Panc1 (cell line): ENCODE data around the gene KCNN3. TPM values are rescaled to one million over a fixed set of nuclear protein-coding genes. Genes with fewer than 3 reads are reported as not detected.

ENCODE experiments used
- ATAC-seq: fragments of 200-7000 bp; cut with Tn5 transposase; 2 replicates; pipeline ENCODE4 v1.9.1; 2020; ENCODE audit warnings: mild to moderate bottlenecking, moderate library complexity
- BruUV-seq: library from RNA; stranded (reverse); fragments of 400-500 nt; replicated peaks from 2 replicates; lab custom pipeline; 2021; lab: Mats Ljungman, UMichigan
- CTCF ChIA-PET: fragments of 300-600 bp; sonication (Branson Sonifier 250); formaldehyde crosslinking; loops from one replicate; lab custom pipeline; 2022; ENCODE audit warnings: antibody characterized with exemption; lab: Charles Lee
- POLR2A ChIA-PET: fragments of 300-600 bp; sonication (Branson Sonifier 250); formaldehyde crosslinking; loops from one replicate; lab custom pipeline; 2022; ENCODE audit warnings: antibody characterized with exemption; lab: Charles Lee
- DNase-seq: peaks from one replicate; pipeline ENCODE4 v3.0.0-alpha.2; 2010; ENCODE audit warnings: low read depth, low spot score
- H3K27ac ChIP-seq: 2 replicates; pipeline ENCODE4 v1.5.1; 2011; ENCODE audit warnings: mild to moderate bottlenecking, low read length, inconsistent platforms
- H3K27me3 ChIP-seq: fragments of 200-500 bp; sonication (Bioruptor generic); 2 replicates; pipeline ENCODE4 v1.6.0; 2014; ENCODE audit warnings: low read length, inconsistent platforms; ENCODE audit not compliant: control insufficient read depth, insufficient read depth
- H3K36me3 ChIP-seq: fragments of 200-500 bp; sonication (Bioruptor generic); 2 replicates; pipeline ENCODE4 v1.5.1; 2014; ENCODE audit warnings: inconsistent platforms, mild to moderate bottlenecking, low read length, moderate library complexity; ENCODE audit not compliant: control insufficient read depth, insufficient read depth
- H3K4me1 ChIP-seq: 2 replicates; pipeline ENCODE4 v1.5.1; 2011; ENCODE audit warnings: inconsistent platforms, mild to moderate bottlenecking, low read length, moderate library complexity; ENCODE audit not compliant: control insufficient read depth, insufficient read depth
- H3K4me3 ChIP-seq, 2 experiments: 2 replicates each; pipeline ENCODE4 v1.5.1; 2011 to 2012; ENCODE audit warnings: low read depth in 2 of 2, low read length in 2 of 2, mild to moderate bottlenecking in 2 of 2, inconsistent platforms in 1 of 2, moderate library complexity in 1 of 2
- H3K9me3 ChIP-seq: fragments of 200-500 bp; sonication (Bioruptor generic); 2 replicates; pipeline ENCODE4 v1.5.1; 2014; ENCODE audit warnings: low read depth, mild to moderate bottlenecking, inconsistent platforms, low read length, moderate library complexity; ENCODE audit not compliant: control insufficient read depth, insufficient read depth
- POLR2AphosphoS5 ChIP-seq: IDR thresholded peaks from 2 replicates; pipeline ENCODE4 v1.6.1; 2012; ENCODE audit warnings: mild to moderate bottlenecking, low read depth, low read length, moderate library complexity
- SIN3A ChIP-seq: IDR thresholded peaks from 2 replicates; pipeline ENCODE4 v1.6.1; 2012; ENCODE audit warnings: low read depth, mild to moderate bottlenecking, low read length, moderate library complexity, borderline replicate concordance; ENCODE audit not compliant: insufficient read depth
- TCF7L2 ChIP-seq: IDR thresholded peaks from 2 replicates; pipeline ENCODE4 v1.6.1; 2011; ENCODE audit warnings: mild to moderate bottlenecking, low read depth, low read length, inconsistent platforms
- in situ Hi-C: cut with HindIII; loops from 2 replicates; pipeline ENCODE4 v1.10.0; 2016; ENCODE audit warnings: low sequenced_read_pairs, low pct_unique_long_range_greater_than_20kb
- intact Hi-C: fragments of 100-400 bp; cut with micrococcal nuclease; formaldehyde crosslinking; loops from one replicate; pipeline ENCODE4 v1.10.0; 2022; ENCODE audit not compliant: unreplicated experiment
- total RNA-seq: library from RNA; stranded (reverse); gene quantifications from one replicate; pipeline ENCODE4 v1.2.1, GENCODE V29; 2021; ENCODE audit not compliant: unreplicated experiment
- TF ChIP-seq, protein P1 (sequence below), 2 experiments: IDR thresholded peaks; 2 replicates each; pipeline ENCODE4 v1.6.1; 2011 to 2012; ENCODE audit warnings: low read depth in 2 of 2, control low read depth in 1 of 2, low read length in 1 of 2, mild to moderate bottlenecking in 1 of 2, moderate library complexity in 1 of 2; ENCODE audit not compliant: insufficient read depth in 1 of 2
- TF ChIP-seq, protein P2 (sequence below): fragments of 450-650 bp; IDR thresholded peaks from 2 replicates; pipeline ENCODE4 v1.5.1; 2017; ENCODE audit warnings: mild to moderate bottlenecking

The KCNN3 gene
- total RNA-seq, 1 experiment from 2014 or later, result 0.05 TPM

DNA sequence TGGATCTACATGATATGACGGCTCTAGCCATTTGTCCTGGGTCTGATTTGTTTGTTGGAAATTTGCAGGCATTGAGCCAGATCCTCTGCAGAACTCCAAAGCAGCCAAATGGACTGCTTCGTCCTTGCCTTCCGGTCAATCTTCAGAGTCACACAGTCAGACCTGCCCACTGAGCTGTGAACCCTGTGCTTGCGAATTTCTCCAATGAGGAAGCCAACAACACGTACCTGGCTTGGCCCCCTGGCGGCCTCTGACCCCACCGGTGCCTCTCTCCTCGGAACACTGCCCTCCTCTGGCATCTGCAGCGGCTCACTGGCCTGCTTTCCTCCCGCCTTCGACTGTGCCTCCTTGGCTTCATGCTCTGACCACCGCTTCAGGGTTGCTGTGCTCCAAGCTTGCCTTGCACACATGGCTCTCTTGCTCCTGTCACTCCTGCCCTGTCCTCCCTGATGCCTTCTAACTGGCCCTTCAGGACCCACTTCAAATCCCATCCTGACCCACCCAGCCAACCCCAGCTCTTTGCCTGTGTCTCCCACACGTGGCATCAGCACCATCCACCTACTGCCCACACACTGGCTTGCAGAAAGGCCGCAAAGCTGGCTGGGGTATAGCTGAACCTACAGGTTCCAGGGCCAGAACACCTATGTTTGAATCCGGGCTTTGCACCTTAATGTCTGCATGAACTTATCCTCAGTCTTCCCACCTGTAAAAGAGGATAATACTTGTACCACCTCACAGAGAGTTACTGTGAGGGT lies 128.2 kb downstream of the KCNN3 start:
- TF ChIP-seq SIN3A (no peak), POLR2AphosphoS5 (no peak)
- TF ChIP-seq, protein P1, sequence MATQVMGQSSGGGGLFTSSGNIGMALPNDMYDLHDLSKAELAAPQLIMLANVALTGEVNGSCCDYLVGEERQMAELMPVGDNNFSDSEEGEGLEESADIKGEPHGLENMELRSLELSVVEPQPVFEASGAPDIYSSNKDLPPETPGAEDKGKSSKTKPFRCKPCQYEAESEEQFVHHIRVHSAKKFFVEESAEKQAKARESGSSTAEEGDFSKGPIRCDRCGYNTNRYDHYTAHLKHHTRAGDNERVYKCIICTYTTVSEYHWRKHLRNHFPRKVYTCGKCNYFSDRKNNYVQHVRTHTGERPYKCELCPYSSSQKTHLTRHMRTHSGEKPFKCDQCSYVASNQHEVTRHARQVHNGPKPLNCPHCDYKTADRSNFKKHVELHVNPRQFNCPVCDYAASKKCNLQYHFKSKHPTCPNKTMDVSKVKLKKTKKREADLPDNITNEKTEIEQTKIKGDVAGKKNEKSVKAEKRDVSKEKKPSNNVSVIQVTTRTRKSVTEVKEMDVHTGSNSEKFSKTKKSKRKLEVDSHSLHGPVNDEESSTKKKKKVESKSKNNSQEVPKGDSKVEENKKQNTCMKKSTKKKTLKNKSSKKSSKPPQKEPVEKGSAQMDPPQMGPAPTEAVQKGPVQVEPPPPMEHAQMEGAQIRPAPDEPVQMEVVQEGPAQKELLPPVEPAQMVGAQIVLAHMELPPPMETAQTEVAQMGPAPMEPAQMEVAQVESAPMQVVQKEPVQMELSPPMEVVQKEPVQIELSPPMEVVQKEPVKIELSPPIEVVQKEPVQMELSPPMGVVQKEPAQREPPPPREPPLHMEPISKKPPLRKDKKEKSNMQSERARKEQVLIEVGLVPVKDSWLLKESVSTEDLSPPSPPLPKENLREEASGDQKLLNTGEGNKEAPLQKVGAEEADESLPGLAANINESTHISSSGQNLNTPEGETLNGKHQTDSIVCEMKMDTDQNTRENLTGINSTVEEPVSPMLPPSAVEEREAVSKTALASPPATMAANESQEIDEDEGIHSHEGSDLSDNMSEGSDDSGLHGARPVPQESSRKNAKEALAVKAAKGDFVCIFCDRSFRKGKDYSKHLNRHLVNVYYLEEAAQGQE (IDR thresholded peaks at IDR 0.05; ENCODE audit: insufficient read depth in 1 of 2, low read depth in 2 of 2, low read length in 1 of 2), result no peak
- TF ChIP-seq, protein P2, sequence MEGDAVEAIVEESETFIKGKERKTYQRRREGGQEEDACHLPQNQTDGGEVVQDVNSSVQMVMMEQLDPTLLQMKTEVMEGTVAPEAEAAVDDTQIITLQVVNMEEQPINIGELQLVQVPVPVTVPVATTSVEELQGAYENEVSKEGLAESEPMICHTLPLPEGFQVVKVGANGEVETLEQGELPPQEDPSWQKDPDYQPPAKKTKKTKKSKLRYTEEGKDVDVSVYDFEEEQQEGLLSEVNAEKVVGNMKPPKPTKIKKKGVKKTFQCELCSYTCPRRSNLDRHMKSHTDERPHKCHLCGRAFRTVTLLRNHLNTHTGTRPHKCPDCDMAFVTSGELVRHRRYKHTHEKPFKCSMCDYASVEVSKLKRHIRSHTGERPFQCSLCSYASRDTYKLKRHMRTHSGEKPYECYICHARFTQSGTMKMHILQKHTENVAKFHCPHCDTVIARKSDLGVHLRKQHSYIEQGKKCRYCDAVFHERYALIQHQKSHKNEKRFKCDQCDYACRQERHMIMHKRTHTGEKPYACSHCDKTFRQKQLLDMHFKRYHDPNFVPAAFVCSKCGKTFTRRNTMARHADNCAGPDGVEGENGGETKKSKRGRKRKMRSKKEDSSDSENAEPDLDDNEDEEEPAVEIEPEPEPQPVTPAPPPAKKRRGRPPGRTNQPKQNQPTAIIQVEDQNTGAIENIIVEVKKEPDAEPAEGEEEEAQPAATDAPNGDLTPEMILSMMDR, result no peak; the same call in 1 of the 2 replicates
- no peak for ATAC-seq
- Histone ChIP-seq H3K27me3 (peaks cover 39% of the 10 kb centered on the region), H3K4me1 (no peaks in the 10 kb centered on the region), H3K4me3 (no peak overlapping the region), H3K9me3 (no peaks in the 10 kb centered on the region), H3K36me3 (no peaks in the 10 kb centered on the region), H3K27ac (no peak overlapping the region)
- POLR2A ChIA-PET, result no interaction called here
- BruUV-seq, result no TSS peak
- in situ Hi-C loops, result no loop called here
- intact Hi-C loops, result no loop called here
- CTCF ChIA-PET, result interaction anchor here (0.6 to 1.0 kb wide), 2 partner anchors 182 to 288 kb away, joined by 3 to 4 read pairs; no protein-coding TSS in a partner anchor
- no peak for DNase-seq

DNA sequence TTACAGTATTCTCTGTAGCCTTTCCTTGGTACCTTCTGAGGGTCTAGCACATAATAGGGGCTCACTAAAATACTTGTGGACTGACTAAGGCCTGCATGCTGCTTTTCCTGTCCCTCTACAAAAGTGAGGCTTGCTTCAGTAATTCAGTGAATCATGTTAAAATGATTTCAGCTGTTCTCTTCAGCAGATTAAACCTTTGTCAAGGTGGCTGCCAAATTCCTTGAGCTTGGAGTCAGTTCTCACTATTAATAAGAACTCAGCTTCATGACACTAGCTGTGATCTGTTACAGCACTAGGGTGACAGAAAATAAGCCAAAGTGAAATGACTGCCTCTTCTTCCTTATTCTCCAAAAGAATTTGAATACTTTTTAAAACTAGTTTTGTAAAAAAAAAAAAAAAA lies 128.8 kb downstream of the KCNN3 start:
- Histone ChIP-seq H3K4me3 (no peak overlapping the region), H3K4me1 (no peaks in the 10 kb centered on the region), H3K9me3 (no peaks in the 10 kb centered on the region), H3K27ac (no peak overlapping the region), H3K27me3 (peaks cover 41% of the 10 kb centered on the region), H3K36me3 (no peaks in the 10 kb centered on the region)
- ChIA-PET CTCF (interaction anchor here (1.0 kb wide), 1 partner anchor 182 kb away, joined by 4 read pairs; no protein-coding TSS in a partner anchor), POLR2A (no interaction called here)
- TF ChIP-seq TCF7L2 (no peak), POLR2AphosphoS5 (no peak), SIN3A (no peak)
- TF ChIP-seq, protein P1 (IDR thresholded peaks at IDR 0.05; ENCODE audit: insufficient read depth in 1 of 2, low read depth in 2 of 2, low read length in 1 of 2), result no peak
- TF ChIP-seq, protein P2, result no peak
- DNase-seq (no peak), ATAC-seq (no peak)
- intact Hi-C loops (no loop called here), in situ Hi-C loops (no loop called here)
- no TSS peak for BruUV-seq
